GM19099 (cell line): ENCODE results near the gene ZNF618.

Experiments used
- POLR2A ChIP-seq: IDR thresholded peaks from 3 replicates; pipeline ENCODE4 v1.6.1; 2011; ENCODE audit warnings: low read depth; ENCODE audit not compliant: insufficient read length; ENCODE audit errors: extremely low read depth

ZNF618 gene

DNA sequence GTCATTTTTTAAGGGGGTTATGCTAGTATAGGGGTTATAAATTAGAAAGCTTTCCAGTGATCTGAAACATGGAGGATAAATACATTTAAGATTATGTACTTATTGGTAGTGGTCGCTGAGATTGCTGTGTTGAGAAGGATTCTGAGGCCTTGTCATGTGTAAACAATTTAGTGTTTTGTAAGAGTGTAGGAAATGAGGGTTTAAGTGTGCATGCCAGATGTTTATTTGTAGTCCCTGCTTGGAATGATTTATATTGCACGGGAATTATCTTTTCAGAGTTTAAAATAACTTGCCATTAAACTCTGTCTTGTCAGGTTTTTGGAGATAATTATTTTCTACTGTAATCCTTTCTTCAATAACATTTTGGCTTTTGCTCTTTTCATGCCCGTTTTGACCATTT is 19.4 kb downstream of the ZNF618 start:
- no peak for TF ChIP-seq POLR2A

DNA sequence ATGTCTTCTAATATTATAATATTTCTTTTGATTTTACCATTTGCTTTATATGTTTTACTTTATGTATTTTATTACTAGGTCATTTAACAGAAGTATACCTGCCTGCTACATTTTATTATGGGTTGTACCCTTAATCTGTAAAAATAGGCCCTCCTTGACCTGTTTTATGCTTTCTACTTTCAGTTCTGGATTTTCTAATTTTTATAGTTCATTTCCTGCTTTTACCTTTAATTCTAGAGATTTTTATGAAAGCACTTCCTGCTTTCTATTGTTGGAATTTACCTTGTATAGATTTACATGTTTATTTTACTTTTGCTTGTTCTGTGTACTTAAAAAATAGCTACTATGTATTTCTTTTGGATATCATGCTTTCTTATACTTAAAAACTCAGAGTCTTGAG is 20.6 kb downstream of the ZNF618 start:
- TF ChIP-seq POLR2A = no peak

DNA sequence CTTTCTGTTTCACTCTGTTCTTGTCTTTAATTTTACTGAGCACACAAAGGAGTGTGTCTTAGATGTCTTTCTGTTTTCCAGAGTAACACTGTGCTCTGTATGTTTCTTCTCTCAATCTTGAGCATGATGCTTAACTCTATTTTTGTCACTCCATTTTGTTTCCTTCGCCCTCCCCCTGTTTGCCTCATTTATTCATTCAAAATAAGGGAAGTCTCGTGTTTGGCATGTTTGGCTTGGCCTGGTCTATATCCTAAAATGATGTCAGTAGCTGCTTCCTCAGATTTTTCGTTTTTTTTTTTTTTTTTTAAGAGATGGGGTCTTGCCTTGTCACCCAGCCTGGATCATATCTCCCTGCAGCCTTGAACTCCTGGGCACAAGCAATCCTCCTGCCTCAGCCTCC is 22.0 kb downstream of the ZNF618 start:
- TF ChIP-seq POLR2A = no peak

DNA sequence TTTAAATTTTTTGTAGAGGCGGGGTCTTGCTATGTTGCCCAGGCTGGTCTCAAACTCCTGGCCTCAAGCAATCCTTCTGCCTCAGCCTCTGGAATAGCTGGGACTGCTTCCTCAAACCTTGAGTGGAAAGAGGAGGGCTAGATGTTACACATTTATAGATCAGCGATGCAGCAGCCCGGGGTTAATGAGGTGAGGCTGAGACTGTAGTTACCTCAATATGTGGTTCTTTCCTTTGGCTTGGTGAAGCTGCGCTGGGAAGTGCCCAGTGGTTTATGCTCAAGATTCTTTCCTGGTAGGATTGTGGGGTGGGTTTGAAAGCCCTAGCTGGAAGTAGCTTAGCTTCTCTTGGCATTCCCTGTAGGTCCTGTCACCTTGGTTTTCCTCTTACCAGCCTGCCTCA is 22.5 kb downstream of the ZNF618 start:
- TF ChIP-seq POLR2A = no peak

DNA sequence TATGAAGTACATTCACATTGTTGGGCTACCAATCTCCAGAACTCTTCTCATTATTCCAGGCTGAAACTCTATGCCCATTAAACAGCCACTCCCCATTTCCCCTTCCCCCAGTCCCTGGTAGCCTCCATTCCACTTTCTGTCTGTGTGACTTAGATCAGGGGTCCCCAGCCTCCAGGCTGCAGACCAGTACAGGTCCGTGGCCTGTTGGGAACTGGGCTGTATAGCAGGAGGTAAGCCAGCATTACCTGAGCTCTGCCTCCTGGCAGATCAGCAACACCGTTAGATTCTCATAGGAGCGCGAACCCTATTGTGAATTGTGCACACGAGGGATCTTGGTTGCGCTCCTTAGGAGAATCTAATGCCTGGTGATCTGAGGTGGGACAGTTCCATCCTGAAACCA is 23.1 kb downstream of the ZNF618 start:
- no peak for TF ChIP-seq POLR2A

DNA sequence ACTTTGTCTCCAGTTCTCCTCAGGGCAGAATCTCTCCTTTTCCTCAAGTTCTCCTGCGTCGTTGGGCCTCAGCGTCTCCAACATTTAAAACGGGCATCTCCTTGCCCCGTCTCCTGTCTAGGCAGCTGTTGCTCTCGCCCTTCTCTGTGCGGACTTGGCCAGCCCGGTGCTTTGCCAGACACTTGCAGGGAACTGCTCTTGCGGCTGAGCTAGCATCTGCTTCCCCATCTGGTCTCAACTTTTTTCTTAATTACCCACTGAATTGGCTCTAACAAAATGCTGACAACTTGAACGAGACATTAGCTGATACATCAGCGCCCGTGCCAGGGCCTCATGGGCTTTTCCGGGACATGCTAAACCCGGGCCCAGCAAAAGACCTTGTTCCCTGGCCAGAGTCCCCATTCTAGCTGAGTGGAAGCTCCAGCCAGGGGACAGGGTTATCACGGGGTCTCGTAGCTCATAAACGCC is 25.1 kb downstream of the ZNF618 start:
- no peak for TF ChIP-seq POLR2A

DNA sequence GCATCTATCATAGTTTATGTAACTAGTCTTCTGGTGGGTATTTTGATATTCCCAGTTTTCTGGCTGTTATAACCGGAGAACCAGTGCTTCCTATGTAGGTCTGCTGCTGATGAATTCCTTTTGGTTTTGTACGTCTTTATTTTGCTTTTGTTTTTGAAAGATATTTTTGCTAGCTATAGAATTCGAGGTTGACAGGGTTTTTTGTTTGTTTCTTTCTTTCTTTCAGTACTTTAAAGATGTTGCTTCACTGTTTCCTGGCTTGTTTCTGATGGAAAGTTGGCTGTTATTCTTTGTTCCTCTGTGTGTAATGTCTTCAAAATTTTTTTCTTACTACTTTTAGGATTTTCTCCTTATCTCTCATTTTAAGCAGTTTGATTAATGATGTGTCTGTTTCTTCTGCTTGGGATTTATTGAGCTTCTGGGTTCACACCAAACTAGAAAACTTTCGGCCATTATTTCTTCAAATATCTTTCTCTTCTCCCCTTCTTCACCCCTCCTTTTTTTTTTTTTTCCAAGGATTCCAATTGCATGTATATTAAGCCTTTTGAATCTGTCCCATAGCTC is 27.5 kb downstream of the ZNF618 start:
- no peak for TF ChIP-seq POLR2A

DNA sequence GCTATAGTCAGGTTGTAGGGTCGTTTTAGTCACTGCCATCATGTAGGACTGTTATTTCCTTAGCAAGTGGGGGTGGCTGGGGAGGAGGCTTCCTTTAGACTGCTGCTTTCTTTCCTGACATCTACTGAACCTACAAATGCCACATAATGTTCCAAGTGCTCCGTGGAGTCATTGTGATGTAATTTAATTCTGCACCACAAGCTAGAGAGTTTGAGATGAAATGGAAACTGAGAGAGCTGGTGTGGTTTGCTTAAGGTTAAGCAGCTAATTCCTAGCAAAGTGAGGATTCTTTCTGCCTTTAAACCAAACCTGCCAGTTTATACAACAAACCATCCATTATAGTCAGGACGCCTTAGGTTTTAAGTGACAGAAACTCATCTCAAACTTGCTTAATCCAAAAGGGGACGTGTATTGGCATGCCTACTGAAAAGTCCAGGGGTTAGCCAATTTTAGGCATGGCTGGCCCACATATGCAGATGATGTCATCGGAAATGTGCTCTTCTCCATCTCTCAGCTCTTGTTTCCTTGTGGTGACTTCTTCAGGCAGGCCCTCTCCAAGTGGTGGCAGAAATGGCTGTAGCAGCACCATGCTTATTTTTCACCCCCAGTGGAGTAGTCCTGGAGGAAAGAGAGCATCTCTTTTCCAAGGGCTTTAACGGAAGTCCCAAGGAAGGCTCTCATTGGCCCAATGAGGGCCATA is 30.5 kb downstream of the ZNF618 start:
- no peak for TF ChIP-seq POLR2A

DNA sequence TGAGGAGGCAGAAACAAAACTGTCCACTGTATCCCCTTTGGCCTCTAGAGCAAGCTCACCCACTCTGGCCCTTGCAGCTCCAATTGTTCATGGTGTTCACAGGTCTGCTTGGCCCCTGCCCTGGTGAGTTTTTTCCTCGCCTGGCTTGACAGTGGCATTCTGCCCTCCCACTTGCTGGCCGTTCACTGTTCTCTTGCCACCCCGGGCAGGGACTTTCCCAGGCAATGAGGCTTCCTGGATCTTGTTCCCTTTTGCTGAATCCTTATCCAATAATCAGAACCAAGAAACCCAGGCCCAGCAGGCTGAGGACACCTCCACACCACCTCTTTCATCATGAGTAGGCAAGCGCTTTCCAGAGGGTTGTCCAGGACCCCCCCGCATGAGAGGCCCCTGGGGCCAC is 31.2 kb downstream of the ZNF618 start:
- TF ChIP-seq POLR2A = no peak

DNA sequence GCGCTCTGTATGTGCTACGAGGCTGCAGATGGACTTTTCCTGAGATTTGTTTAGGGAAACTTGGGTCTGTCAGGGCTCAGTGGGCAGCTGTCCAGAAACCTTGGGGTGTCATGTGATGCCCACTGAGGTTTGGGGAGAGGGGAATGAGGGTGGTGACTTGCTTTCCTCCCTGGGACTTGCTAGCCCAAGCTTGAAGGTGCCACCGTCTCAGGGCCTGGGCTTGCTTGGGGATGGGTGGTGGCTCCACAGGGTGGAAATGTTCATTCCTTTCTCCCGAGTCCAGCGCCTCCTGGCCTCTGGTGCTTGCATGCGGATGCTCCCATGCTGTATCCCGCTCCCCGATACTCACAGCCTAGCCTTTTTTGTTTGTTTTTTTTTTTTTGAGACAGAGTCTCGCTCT is 33.3 kb downstream of the ZNF618 start:
- TF ChIP-seq POLR2A = no peak

DNA sequence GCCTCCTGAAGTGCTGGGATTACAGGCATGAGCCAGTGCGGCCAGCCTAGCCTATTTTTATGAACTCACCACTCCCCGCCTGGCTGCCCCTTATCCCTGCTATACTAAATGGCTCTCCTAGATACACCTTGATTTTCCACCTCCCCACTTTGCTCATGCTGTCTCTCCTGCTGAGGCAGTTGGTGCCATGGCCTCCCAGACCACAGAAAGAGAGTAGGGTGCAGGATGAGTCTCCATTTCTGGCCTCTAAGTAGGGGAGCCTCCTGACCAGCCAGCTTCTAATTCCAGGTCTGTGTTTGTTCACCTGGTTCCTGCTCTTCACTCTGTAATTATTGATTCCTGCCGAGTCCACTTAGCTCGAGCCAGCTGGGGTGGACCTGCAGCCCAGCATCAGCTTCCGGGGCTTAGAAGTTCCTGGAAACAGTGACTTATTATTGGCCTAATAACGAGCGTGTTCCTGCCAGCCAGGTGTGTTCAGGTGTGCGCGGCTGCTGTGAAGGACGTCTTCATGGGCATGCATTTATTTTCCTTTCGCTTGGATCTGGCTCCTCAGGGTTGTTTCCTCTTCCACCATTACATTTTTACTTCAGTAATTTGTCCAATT is 34.0 kb downstream of the ZNF618 start:
- no peak for TF ChIP-seq POLR2A

DNA sequence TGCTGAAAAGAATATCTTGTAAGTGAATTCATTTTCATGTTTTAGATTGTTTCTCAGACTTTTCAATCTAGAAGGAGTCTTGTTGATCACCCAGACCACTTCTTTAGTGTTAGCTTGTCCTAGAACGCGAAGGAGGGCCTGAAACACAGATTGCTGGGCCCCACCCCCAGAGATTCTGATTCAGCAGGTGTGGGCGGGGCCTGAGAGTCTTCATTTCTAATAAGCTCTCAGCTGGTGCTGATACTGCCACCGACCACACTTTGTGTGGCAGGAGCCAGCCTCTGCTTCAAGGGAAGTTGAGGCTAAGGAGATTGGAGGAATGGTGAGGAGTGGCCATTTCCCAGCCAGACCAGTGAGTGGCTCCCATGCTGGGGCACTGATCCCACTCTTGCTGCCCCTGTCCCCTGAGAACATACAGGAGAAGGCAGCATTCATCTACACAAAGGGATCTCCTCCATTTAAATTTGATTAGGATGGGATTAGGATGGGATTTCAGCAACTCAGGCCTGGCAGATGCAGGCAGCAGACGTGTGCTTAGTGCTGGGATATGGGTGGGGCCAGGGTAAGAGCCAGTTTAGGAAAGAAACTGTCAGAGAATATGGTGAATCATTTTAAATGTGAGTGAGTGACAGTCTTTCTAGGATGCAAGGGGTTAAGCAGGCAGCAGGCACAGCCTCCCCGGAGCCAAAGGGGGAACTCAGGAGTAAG is 35.9 kb downstream of the ZNF618 start:
- no peak for TF ChIP-seq POLR2A

DNA sequence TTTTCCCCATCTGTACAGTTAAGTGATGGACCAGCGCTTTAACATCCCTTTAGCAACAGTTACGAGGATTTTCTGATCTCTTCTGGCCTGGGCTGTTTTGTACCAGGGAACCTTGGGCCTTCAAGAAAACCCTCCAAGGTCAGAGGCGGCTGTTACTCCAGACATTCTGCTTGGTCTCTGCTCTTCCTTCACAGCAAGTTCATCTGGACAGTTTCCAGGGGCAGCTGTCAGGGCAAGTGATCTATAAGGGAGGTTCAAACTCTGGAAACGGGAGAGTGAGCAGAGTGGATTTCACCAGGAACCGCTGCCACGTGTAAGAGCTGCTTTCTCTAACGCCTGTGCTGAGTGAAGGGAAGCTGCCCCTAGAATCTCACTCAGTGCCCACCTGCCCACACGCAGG is 36.7 kb downstream of the ZNF618 start:
- TF ChIP-seq POLR2A = no peak

DNA sequence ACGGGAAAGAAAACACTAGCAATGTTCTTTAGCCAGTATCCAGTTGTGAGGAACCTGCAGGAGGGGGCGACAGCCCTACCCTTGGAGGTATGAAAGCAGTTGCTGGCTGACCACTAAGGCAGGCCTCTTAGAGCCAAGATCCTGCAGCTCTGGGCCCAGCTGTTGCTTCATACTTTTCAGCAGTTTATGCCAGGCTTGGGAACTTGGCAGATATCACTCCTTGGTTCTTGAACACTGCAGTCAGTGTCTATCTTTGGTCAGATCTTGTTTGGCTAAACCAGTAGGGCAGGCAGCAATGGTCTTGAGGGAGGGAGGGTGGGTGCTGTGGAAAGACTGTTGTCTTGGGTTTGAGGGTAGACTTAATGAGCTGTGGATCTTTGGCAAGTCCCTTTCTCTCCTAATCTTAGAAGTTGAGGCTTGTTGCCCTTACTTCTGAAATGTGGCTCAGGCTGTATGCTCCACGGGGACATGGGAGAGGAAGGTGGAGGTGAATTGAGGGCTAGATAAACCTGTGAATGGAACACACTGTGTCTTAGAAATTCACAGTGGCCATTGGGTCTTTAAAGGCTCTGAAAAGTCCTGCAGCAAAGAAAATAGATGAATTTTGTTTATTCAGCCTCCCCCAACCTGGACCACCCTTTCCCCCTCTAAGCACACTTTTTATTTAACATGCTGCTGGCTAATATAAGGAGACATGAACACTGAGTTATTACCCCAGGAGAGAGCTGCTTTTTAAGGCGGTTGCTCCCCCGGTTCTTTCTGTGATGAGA is 37.5 kb downstream of the ZNF618 start:
- TF ChIP-seq POLR2A = no peak

DNA sequence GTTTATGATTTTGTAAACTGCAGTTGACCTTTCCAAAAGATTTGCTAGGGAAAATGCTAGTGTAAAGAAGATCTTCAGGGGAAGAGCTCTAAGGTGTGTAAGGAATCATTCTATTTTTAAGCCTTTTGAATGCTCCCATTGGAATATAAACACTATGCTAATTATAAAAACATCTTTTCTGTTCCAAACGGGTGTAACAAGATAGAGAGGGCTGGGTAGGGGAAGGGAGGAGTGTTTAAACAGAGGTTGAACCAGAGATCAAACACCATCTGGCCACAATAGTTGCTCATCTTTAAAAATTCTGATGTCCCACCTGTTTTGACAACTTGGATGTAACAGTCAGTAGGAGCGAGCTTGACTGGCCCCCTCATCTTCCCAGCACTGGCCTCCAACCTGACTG is 38.4 kb downstream of the ZNF618 start:
- no peak for TF ChIP-seq POLR2A
